Fibroblast of skin of right biceps (primary cell): Measurements from ENCODE around the gene ZWINT.

ENCODE experiments used
- DNase-seq: peaks from one replicate; pipeline ENCODE4 v3.0.0-alpha.2; 2013

ZWINT gene

GRCh38 chr10:56360967-56361612, at the start of gene ZWINT:
Gene ZWINT, minus strand, starts transcription at chr10:56361259. Its CDS starts 23 bp downstream, at chr10:56361236.
- peak; percentile 97 for DNase-seq

GRCh38 chr10:56383806-56384205, 22.7 kb upstream of the ZWINT start:
- DNase-seq = no peak

- peak; percentile 3 for DNase-seq
Measured at GRCh38 chr10:56370217-56371113, 9.4 kb upstream of the ZWINT start.

GRCh38 chr10:56360583-56360966, 484 bp downstream of the ZWINT start:
- DNase-seq = no peak

- no peak for DNase-seq
Measured at GRCh38 chr10:56359837-56360236, 1.2 kb downstream of the ZWINT start.

GRCh38 chr10:56357018-56357417, 4.0 kb downstream of the ZWINT start:
- DNase-seq = no peak

GRCh38 chr10:56351909-56352630, 9.0 kb downstream of the ZWINT start:
- no peak for DNase-seq

GRCh38 chr10:56349611-56350010, 11.4 kb downstream of the ZWINT start:
- DNase-seq = no peak

- DNase-seq = no peak
Measured at GRCh38 chr10:56348101-56348500, 13.0 kb downstream of the ZWINT start.

- peak; percentile 5 for DNase-seq
Measured at GRCh38 chr10:56346845-56347415, 14.1 kb downstream of the ZWINT start.

GRCh38 chr10:56341612-56342011, 19.4 kb downstream of the ZWINT start:
- DNase-seq = no peak

- DNase-seq = no peak
Measured at GRCh38 chr10:56329961-56330360, 31.1 kb downstream of the ZWINT start.

GRCh38 chr10:56327118-56327517, 33.9 kb downstream of the ZWINT start:
- DNase-seq = no peak

- peak; percentile 3 for DNase-seq
Measured at GRCh38 chr10:56319386-56319785, 41.7 kb downstream of the ZWINT start.

GRCh38 chr10:56318816-56319215, 42.2 kb downstream of the ZWINT start:
- DNase-seq = no peak

GRCh38 chr10:56317603-56318002, 43.5 kb downstream of the ZWINT start:
- no peak for DNase-seq

- DNase-seq = no peak
Measured at GRCh38 chr10:56316603-56317002, 44.5 kb downstream of the ZWINT start.
